GM12878 (cell line): Measurements from ENCODE around the gene MCM8. TPM values are rescaled to one million over a fixed set of nuclear protein-coding genes. Genes with fewer than 3 reads are reported as not detected.

Experiments used
- ATAC-seq: fragments of 200-7000 bp; cut with Tn5 transposase; 3 replicates; pipeline ENCODE4 v1.9.1; 2020; ENCODE audit warnings: mild to moderate bottlenecking, moderate library complexity
- BruUV-seq: library from RNA; stranded (reverse); fragments of 400-500 nt; replicated peaks from 2 replicates; lab custom pipeline; 2021; lab: Mats Ljungman, UMichigan
- CTCF ChIA-PET: fragments of 300-600 bp; sonication (Branson Sonifier 250); formaldehyde crosslinking; extraction: SDS; loops from one replicate; lab custom pipeline; 2021; ENCODE audit warnings: inconsistent platforms; lab: Yijun Ruan, JAX
- POLR2A ChIA-PET: fragments of 350-600 bp; formaldehyde crosslinking; extraction: SDS; loops from one replicate; lab custom pipeline; 2021; ENCODE audit warnings: inconsistent platforms; lab: Charles Lee
- RAD21 ChIA-PET: fragments of 300-600 bp; sonication (Branson Sonifier 250); formaldehyde crosslinking; loops from one replicate; lab custom pipeline; 2023; ENCODE audit warnings: antibody characterized with exemption; ENCODE audit not compliant: unreplicated experiment; lab: Charles Lee
- SMC1A ChIA-PET: fragments of 300-600 bp; sonication (Branson Sonifier 250); formaldehyde crosslinking; loops from one replicate; lab custom pipeline; 2023; ENCODE audit not compliant: unreplicated experiment, uncharacterized antibody; lab: Charles Lee
- DNase-seq: peaks from one replicate; pipeline ENCODE4 v3.0.0-alpha.2; 2011; ENCODE audit warnings: low read depth, low spot score
- FAIRE-seq: peaks from 3 replicates; lab custom pipeline; 2011; peaks lifted over from hg19 to GRCh38; lab: Jason Lieb, UNC
- H2AFZ ChIP-seq: 2 replicates; pipeline ENCODE4 v1.6.0; 2011; ENCODE audit warnings: low read depth, low read length, control low read depth; ENCODE audit not compliant: control insufficient read depth
- H3K27ac ChIP-seq: 2 replicates; pipeline ENCODE4 v1.5.1; 2011; ENCODE audit warnings: control low read depth; ENCODE audit not compliant: control insufficient read depth, insufficient read depth
- H3K27me3 ChIP-seq, 2 experiments: replicated peaks in 1 of 2; 2 replicates each; pipeline versions ENCODE4 v1.6.0 to v1.6.1; 2011; ENCODE audit warnings: low read length in 1 of 2; ENCODE audit not compliant: control insufficient read depth in 2 of 2, insufficient read depth in 2 of 2
- H3K36me3 ChIP-seq, 2 experiments: 2 replicates each; pipeline ENCODE4 v1.5.1; 2011; ENCODE audit warnings: low read length in 1 of 2; ENCODE audit not compliant: control insufficient read depth in 2 of 2, insufficient read depth in 2 of 2
- H3K4me1 ChIP-seq: 2 replicates; pipeline ENCODE4 v1.6.1; 2011; ENCODE audit warnings: mild to moderate bottlenecking, low read length, moderate library complexity, mixed read lengths; ENCODE audit not compliant: control insufficient read depth, insufficient read depth
- H3K4me2 ChIP-seq: 2 replicates; pipeline ENCODE4 v1.6.0; 2011; ENCODE audit warnings: control low read depth; ENCODE audit not compliant: control insufficient read depth, insufficient read depth
- H3K4me3 ChIP-seq: fragments of 200-600 bp; sonication (generic); 2 replicates; pipeline ENCODE4 v1.5.1; 2016
- H3K79me2 ChIP-seq: 2 replicates; pipeline ENCODE4 v1.6.0; 2011; ENCODE audit warnings: low read length; ENCODE audit not compliant: control insufficient read depth, insufficient read depth
- H3K9ac ChIP-seq: 2 replicates; pipeline ENCODE4 v1.8.0; 2011; ENCODE audit warnings: low read length, control low read depth, mixed read lengths; ENCODE audit not compliant: control insufficient read depth, insufficient read depth
- H3K9me3 ChIP-seq: replicated peaks from 3 replicates; pipeline ENCODE4 v1.5.1; 2011; ENCODE audit warnings: mild to moderate bottlenecking, low read length; ENCODE audit not compliant: control insufficient read depth, insufficient read depth
- H4K20me1 ChIP-seq: 2 replicates; pipeline ENCODE4 v1.6.0; 2011; ENCODE audit not compliant: control insufficient read depth, insufficient read depth
- BCLAF1 ChIP-seq: fragments of 450-650 bp; IDR thresholded peaks from 2 replicates; pipeline ENCODE4 v1.6.1; 2017; ENCODE audit warnings: antibody characterized with exemption, mild to moderate bottlenecking, moderate library complexity
- CEBPZ ChIP-seq: fragments of 150-350 bp; IDR thresholded peaks from 2 replicates; pipeline ENCODE4 v1.6.1; 2016; ENCODE audit warnings: low read depth, low read length
- KAT2A ChIP-seq: conservative IDR thresholded peaks from 2 replicates; pipeline ENCODE4 v1.6.1; 2011; ENCODE audit warnings: low read depth, low read length; ENCODE audit not compliant: control insufficient read depth
- NFIC ChIP-seq: IDR thresholded peaks from 2 replicates; pipeline ENCODE4 v1.6.1; 2012; ENCODE audit warnings: low read depth, mild to moderate bottlenecking, inconsistent platforms, low read length, moderate library complexity
- PKNOX1 ChIP-seq: fragments of 450-650 bp; IDR thresholded peaks from 2 replicates; pipeline ENCODE4 v1.6.1; 2016; ENCODE audit warnings: mild to moderate bottlenecking
- SP1 ChIP-seq: IDR thresholded peaks from one replicate; pipeline ENCODE4 v1.6.1; 2011; ENCODE audit warnings: low read depth, low read length
- SREBF2 ChIP-seq: IDR thresholded peaks from 2 replicates; pipeline ENCODE4 v1.6.1; 2012; ENCODE audit warnings: mild to moderate bottlenecking, low read length
- TCF12 ChIP-seq: IDR thresholded peaks from 2 replicates; pipeline ENCODE4 v1.6.1; 2011; ENCODE audit warnings: low read depth, mild to moderate bottlenecking, low read length
- ZNF217 ChIP-seq: fragments of 450-650 bp; IDR thresholded peaks from 2 replicates; pipeline ENCODE4 v1.6.1; 2017; ENCODE audit warnings: antibody characterized with exemption, mild to moderate bottlenecking
- ZNF274 ChIP-seq: IDR thresholded peaks from one replicate; pipeline ENCODE4 v1.8.0; 2011; ENCODE audit not compliant: insufficient read length, insufficient read depth
- WGBS: methylation state at CpG from one replicate; pipeline ENCODE4 v1.1.6; 2016; ENCODE audit warnings: low lambda C conversion rate; ENCODE audit not compliant: insufficient replicate concordance, insufficient coverage; ENCODE audit errors: missing lambda C conversion rate; 5-methylcytosine and 5-hydroxymethylcytosine counted together
- in situ Hi-C: fragments of 300-500 bp; cut with MboI; formaldehyde crosslinking; loops from 9 replicates; pipeline ENCODE4 v1.14.3; 2018; ENCODE audit warnings: mixed read lengths
- intact Hi-C: fragments of 100-400 bp; cut with micrococcal nuclease; formaldehyde crosslinking; loops from one replicate; pipeline ENCODE4 v1.14.2; 2022; ENCODE audit not compliant: unreplicated experiment
- polyA plus RNA-seq, 11 experiments: library from polyadenylated mRNA; depleted of rRNA in 4 of 11; unstranded in 6 of 11; stranded (reverse) in 5 of 11; fragments of >200 nt; fragmentation: Nextera tagmentation in 4 of 11; fragmentation: Illumina TruSeq in 1 of 11; extraction: Ambion mirVana in 4 of 11; extraction: Trizol in 1 of 11; gene quantifications; 1 replicate in 1 of 11; 2 replicates in 10 of 11; pipeline versions ENCODE4 v1.2.1 to v1.2.3, GENCODE V29; 2011 to 2016; ENCODE audit warnings: inconsistent platforms in 2 of 11, missing spikeins in 2 of 11, low read depth in 1 of 11
- total RNA-seq, 4 experiments: library from RNA; depleted of rRNA in 3 of 4; stranded (reverse); fragments of >200 nt in 3 of 4; fragmentation: Illumina TruSeq in 1 of 4; extraction: Trizol in 1 of 4; gene quantifications; 2 replicates each; pipeline versions ENCODE4 v1.2.1 to v1.2.3, GENCODE V29; 2013 to 2021

Gene MCM8
- total and polyA plus RNA-seq, 10 of the 15 experiments (the other 5 are each of a cell fraction or from before 2014, with no cell fraction given): 3.2 to 28.2 (median 16.0) TPM

- no peak for TF ChIP-seq SP1
- no peak for TF ChIP-seq BCLAF1
- no peak for TF ChIP-seq KAT2A
- no peak for TF ChIP-seq TCF12
- no peak for TF ChIP-seq ZNF274
Observed at GRCh38 chr20:6045566-6045965, 95.1 kb downstream of the MCM8 start (continued).

GRCh38 chr20:6046432-6046831, 96.0 kb downstream of the MCM8 start:
- POLR2A ChIA-PET: no interaction called here
- Histone ChIP-seq H4K20me1 (no peaks in the 10 kb centered on the region), H2AFZ (no peak overlapping the region), H3K27ac (no peak overlapping the region), H3K36me3 (no peaks in the 10 kb centered on the region; a peak in 2 of 4 replicates), H3K27me3 (peaks cover 0 to 2% of the 10 kb centered on the region in 2 experiments; a peak in 1 of 4 replicates), H3K4me2 (no peak overlapping the region), H3K79me2 (no peaks in the 10 kb centered on the region), H3K4me1 (no peaks in the 10 kb centered on the region), H3K9ac (no peak overlapping the region), H3K4me3 (no peak overlapping the region), H3K9me3 (no peaks in the 10 kb centered on the region)
- in situ Hi-C loops (no loop called here), intact Hi-C loops (no loop called here)
- FAIRE-seq (no peak), DNase-seq (no peak), ATAC-seq (no peak)
- TF ChIP-seq PKNOX1: no peak
- TF ChIP-seq CEBPZ: no peak
- TF ChIP-seq NFIC: no peak
- no peak for TF ChIP-seq SREBF2
- no peak for TF ChIP-seq ZNF217
- BruUV-seq: no TSS peak
- WGBS: 27% methylated on average over 1 of the region's 1 CpG
- CTCF ChIA-PET: no interaction called here
- RAD21 ChIA-PET: no interaction called here
- SMC1A ChIA-PET: no interaction called here
